C1 segment of cervical spinal cord (tissue), 14 donors: ENCODE results near the gene ZNF334.

Experiments used
- DNase-seq, 14 donors: peaks; one replicate each; lab custom pipeline; 2025; lab: John Stamatoyannopoulos, UW

ZNF334 gene

GRCh38 chr20:46487628-46488027, 25.7 kb downstream of the ZNF334 start:
- no peak for DNase-seq

GRCh38 chr20:46485431-46485830, 27.9 kb downstream of the ZNF334 start:
- DNase-seq: no peak

GRCh38 chr20:46484954-46485353, 28.4 kb downstream of the ZNF334 start:
- no peak for DNase-seq

- DNase-seq: no peak
Measured at GRCh38 chr20:46483879-46484278, 29.5 kb downstream of the ZNF334 start.

GRCh38 chr20:46482864-46483263, 30.5 kb downstream of the ZNF334 start:
- no peak for DNase-seq

GRCh38 chr20:46477640-46478039, 35.7 kb downstream of the ZNF334 start:
- no peak for DNase-seq

GRCh38 chr20:46477225-46477624, 36.1 kb downstream of the ZNF334 start:
- no peak for DNase-seq

GRCh38 chr20:46468508-46468907, 44.9 kb downstream of the ZNF334 start:
- DNase-seq: no peak

- no peak for DNase-seq
Measured at GRCh38 chr20:46464451-46464850, 48.9 kb downstream of the ZNF334 start.

GRCh38 chr20:46463852-46464251, 49.5 kb downstream of the ZNF334 start:
- DNase-seq: no peak

GRCh38 chr20:46461808-46462207, 51.6 kb downstream of the ZNF334 start:
- no peak for DNase-seq

GRCh38 chr20:46458866-46459750, 54.3 kb downstream of the ZNF334 start:
- peak in 10 of 14 donors; percentile 2 to 64 (median 20) for DNase-seq

- DNase-seq: no peak
Measured at GRCh38 chr20:46456255-46457028, 56.9 kb downstream of the ZNF334 start.

GRCh38 chr20:46455729-46456128, 57.6 kb downstream of the ZNF334 start:
- no peak for DNase-seq
